ENCODE measurements around the gene NRN1L.
A peak's percentile ranks its signal among the peaks of the same experiment; 100 is the strongest.
"Not testable (repeated sequence)": the region's sequence is repeated elsewhere in the genome, so short reads cannot be mapped to it uniquely, and the experiment has no call there.

NRN1L gene

GRCh38 chr16:67883872-67884261 is 818 bp upstream of the NRN1L start:
- DNase-seq = peak; percentile 49 to 85 (median 67)

GRCh38 chr16:67885545-67885944 is 860 bp downstream of the NRN1L start:
- no peak for DNase-seq

DNA sequence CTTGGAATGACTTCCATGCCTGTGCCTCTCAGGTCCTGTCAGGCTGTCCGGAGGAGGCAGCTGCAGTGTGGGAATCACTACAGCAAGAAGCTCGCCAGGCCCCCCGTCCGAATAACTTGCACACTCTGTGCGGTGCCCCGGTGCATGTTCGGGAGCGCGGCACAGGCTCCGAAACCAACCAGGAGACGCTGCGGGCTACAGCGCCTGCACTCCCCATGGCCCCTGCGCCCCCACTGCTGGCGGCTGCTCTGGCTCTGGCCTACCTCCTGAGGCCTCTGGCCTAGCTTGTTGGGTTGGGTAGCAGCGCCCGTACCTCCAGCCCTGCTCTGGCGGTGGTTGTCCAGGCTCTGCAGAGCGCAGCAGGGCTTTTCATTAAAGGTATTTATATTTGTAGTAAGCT is 1.3 kb downstream of the NRN1L start:
- DNase-seq = no peak

DNA sequence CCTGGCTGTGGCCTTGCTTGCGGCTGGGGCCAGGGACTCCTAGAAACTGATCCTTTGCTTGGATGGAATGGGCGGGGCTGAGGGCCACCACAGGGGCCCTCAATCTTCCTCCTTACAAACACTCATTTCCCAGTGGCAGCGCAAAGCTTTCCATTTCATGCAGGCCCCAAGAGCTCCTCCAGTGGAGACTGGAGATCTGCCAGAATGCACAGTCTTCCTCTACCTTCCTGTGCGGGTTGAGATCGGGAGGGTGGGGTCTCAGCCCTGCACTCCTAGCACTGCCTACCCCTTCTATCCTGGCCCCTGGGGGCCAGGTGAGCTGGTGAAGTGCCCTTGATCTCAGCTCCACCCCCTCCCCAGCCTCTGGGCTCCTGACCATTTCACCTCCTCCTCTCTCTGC is 1.7 kb downstream of the NRN1L start:
- DNase-seq = no peak

GRCh38 chr16:67888331-67888730 is 3.6 kb downstream of the NRN1L start:
- DNase-seq = no peak

- DNase-seq = no peak
Measured at GRCh38 chr16:67892375-67892774, 7.7 kb downstream of the NRN1L start.

- DNase-seq = peak; percentile 97 to 99 (median 99)
Measured at GRCh38 chr16:67892899-67893742, 8.4 kb downstream of the NRN1L start, which contains the start of gene PSKH1. Gene PSKH1, plus strand, starts transcription at chr16:67893254. Its CDS starts 15,496 bp downstream, at chr16:67908750.

- peak in 2 of 3 donors; percentile 2 to 28 for DNase-seq
Measured at GRCh38 chr16:67893743-67894399, 9.2 kb downstream of the NRN1L start.

DNA sequence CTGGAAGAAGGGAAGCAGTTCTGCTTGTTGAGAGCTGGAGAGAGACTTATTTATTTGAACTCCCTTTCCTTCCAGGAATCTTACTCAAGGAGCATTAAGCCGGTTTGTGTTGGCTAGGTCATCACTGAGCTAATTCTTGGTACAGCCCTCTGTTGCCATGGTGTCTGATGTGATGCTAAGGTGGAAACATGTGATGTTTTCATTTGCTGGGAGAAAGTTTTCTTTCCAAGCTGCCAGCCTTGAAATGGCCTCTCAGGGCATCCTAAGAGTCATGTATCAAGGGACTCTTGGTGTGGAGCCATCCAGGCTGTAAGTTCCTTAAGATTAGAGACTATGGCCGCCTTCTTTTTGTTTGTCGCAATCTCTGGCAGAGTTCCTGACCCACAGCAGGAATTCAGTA is 12.5 kb downstream of the NRN1L start:
- DNase-seq = no peak

GRCh38 chr16:67901734-67902133 is 17.0 kb downstream of the NRN1L start:
- DNase-seq = no peak

- no peak for DNase-seq
Measured at GRCh38 chr16:67902831-67903230, 18.1 kb downstream of the NRN1L start.

DNA sequence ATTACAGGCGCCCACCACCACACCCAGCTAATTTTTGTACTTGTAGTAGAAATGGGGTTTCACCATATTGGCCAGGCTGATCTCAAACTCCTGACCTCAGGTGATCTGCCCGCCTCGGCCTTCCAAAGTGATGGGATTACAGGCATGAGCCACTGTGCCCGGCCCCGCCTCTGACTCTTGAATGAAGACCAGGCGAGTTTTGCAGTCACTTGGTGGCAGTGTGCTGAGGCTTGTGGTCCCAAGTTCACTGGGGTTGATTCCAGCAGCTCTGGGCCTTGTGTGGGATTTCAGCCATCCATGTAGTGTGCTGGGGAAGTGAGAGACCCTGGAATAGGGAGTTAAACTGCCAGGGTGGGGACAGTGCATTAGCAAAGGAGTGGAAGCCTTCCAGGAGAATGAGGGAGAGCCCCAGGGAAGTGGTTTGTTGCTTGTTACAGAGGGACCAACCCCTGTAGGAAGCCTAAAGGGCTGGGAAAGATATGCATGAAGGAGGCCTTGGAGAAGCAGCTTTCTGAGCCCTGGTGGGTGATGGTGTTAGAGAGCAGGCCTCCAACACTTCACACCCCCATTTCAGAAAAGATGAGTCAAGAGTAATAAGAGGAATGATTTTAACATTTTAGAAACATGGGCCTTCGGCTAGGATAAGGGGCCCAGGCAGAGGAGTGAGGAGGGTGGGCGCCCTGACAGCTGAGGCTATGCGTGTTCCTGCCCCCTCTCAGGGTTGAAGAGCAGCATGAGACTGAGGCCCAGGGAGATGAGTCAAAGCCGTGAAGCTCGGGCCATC is 22.9 kb downstream of the NRN1L start:
- DNase-seq = no peak

DNA sequence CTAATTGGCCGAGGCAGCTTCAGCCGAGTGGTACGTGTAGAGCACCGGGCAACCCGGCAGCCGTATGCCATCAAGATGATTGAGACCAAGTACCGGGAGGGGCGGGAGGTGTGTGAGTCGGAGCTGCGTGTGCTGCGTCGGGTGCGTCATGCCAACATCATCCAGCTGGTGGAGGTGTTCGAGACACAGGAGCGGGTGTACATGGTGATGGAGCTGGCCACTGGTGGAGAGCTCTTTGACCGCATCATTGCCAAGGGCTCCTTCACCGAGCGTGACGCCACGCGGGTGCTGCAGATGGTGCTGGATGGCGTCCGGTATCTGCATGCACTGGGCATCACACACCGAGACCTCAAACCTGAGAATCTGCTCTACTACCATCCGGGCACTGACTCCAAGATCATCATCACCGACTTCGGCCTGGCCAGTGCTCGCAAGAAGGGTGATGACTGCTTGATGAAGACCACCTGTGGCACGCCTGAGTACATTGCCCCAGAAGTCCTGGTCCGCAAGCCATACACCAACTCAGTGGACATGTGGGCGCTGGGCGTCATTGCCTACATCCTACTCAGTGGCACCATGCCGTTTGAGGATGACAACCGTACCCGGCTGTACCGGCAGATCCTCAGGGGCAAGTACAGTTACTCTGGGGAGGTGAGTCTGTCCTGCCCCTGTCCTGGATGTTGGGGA is 24.5 kb downstream of the NRN1L start:
- DNase-seq = no peak

DNA sequence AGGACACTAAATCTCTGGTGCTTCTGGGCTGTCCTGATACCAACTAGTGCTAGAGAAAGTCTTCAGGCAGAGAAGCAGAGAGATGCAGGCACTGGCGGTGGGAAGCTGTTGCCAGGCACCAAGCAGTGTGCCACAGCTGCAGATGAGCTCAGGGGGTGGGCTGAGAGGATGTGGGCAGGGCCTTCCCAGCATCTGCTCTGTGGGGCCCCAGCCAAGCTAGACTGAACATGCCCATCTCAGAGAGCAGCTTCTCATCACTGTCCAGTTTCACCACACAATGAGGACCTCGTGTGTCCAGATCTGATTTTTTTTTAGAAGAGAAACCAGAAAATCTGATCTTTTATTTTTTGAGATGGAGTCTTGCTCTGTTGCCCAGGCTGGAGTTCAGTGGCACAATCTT is 25.5 kb downstream of the NRN1L start:
- no peak for DNase-seq

GRCh38 chr16:67914758-67915495 is 30.2 kb downstream of the NRN1L start:
- no peak for DNase-seq

- not testable (repeated sequence) for DNase-seq
Measured at GRCh38 chr16:67915496-67915769, 30.7 kb downstream of the NRN1L start.

GRCh38 chr16:67915831-67916723 is 31.4 kb downstream of the NRN1L start:
- DNase-seq = no peak

GRCh38 chr16:67917140-67917851 is 32.6 kb downstream of the NRN1L start:
- DNase-seq = no peak

DNA sequence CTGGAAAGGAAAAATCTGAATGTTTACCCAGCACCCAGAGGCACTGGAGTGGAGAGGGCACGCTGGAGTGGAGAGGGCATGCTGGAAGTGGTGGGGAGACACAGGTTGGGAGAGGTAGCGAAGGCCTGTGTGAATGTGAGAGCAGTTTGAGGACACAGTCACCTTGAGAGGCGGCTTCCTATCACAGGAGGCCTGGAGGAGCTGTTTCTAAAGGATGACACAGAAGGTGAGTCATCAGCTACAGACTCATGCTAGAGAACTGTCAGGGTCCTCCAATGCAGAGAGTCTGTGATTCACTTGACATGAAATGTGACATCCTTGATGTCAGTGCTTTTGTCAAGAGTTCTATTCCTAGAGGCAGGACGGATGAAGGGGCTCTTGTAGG is 33.2 kb downstream of the NRN1L start:
- DNase-seq = peak; percentile 58 to 73 (median 71)

DNA sequence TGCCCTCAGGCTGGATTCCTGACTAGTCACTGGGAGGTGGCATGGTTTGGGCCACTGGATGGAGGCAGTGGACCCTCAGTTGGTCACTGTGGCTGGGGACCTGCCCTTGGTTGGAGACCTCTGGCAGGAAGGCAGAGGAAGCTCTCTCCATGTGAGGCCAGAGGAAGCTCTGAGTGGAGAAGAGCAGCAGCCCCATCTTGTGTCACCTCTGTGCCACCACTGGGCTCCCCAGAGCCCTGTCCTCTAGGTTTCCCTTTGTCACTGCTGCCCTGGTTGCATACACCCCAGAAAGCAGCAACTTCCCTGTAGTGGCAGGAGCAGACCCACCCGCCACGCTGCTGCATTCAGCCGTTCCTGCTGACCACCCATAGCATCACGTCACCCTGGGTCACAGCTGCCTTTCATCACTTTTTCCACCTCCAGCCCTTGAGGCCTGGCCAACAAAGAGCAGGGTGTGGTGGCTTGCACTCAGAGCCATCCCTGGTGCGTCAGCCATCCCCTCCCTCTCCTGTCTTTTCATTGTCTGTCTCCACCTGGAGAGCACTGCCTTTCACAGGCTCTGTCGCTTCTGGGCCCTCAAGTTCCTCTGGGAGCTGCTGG is 35.0 kb downstream of the NRN1L start:
- DNase-seq = peak in 1 of 3 donors; percentile 3

Measured in suppressor macrophage treated with lipopolysaccharide for 1 hour (primary cell).